CD8-positive, alpha-beta memory T cell (primary cell): ENCODE results near the gene YTHDF1. TPM values are rescaled to one million over a fixed set of nuclear protein-coding genes. Genes with fewer than 3 reads are reported as not detected.
"Not testable (repeated sequence)": the region's sequence is repeated elsewhere in the genome, so short reads cannot be mapped to it uniquely, and the experiment has no call there.

Source experiments
- CTCF ChIA-PET: fragments of 350-600 bp; sonication (Branson Sonifier 250); formaldehyde crosslinking; loops from one replicate; lab custom pipeline; 2021; ENCODE audit warnings: antibody characterized with exemption; lab: Charles Lee
- POLR2A ChIA-PET: fragments of 350-600 bp; sonication (Branson Sonifier 250); formaldehyde crosslinking; loops from one replicate; lab custom pipeline; 2021; ENCODE audit warnings: antibody characterized with exemption; lab: Charles Lee
- DNase-seq, 5 donors: peaks; one replicate each; pipeline versions ENCODE4 v3.0.0 to v3.0.0-alpha.2; 2020 to 2022; ENCODE audit warnings: mixed read lengths in 1 of 5
- H3K27ac ChIP-seq: one replicate; pipeline ENCODE4 v1.7.0; 2013; ENCODE audit warnings: low read depth, mild to moderate bottlenecking, low read length, moderate library complexity
- H3K27me3 ChIP-seq: 2 replicates; pipeline ENCODE4 v1.7.0; 2013; ENCODE audit warnings: low read length, mild to moderate bottlenecking; ENCODE audit not compliant: insufficient read depth, poor library complexity, severe bottlenecking
- H3K36me3 ChIP-seq: 2 replicates; pipeline ENCODE4 v1.7.0; 2013; ENCODE audit warnings: mild to moderate bottlenecking, low read length, moderate library complexity; ENCODE audit not compliant: insufficient read depth
- H3K4me1 ChIP-seq: 2 replicates; pipeline ENCODE4 v1.7.0; 2013; ENCODE audit warnings: mild to moderate bottlenecking, low read length, moderate library complexity; ENCODE audit not compliant: insufficient read depth
- H3K4me3 ChIP-seq: 2 replicates; pipeline ENCODE4 v1.7.0; 2013; ENCODE audit warnings: mild to moderate bottlenecking, low read length
- H3K9me3 ChIP-seq: 2 replicates; pipeline ENCODE4 v1.7.0; 2013; ENCODE audit warnings: mild to moderate bottlenecking, low read length
- H3K27ac Mint-ChIP-seq, 8 donors: one replicate each; pipeline ENCODE4 v1.8.0; 2020 to 2021; ENCODE audit warnings: mixed read lengths in 8 of 8, mild to moderate bottlenecking in 6 of 8, inconsistent platforms in 3 of 8, moderate library complexity in 3 of 8
- H3K27me3 Mint-ChIP-seq, 2 donors: one replicate each; pipeline ENCODE4 v1.8.0; 2020 to 2021; ENCODE audit warnings: mixed read lengths in 2 of 2, mild to moderate bottlenecking in 1 of 2, moderate library complexity in 1 of 2
- H3K36me3 Mint-ChIP-seq, 3 donors: one replicate each; pipeline ENCODE4 v1.8.0; 2020 to 2021; ENCODE audit warnings: mixed read lengths in 3 of 3, inconsistent platforms in 1 of 3, mild to moderate bottlenecking in 1 of 3
- H3K4me1 Mint-ChIP-seq, 3 donors: one replicate each; pipeline ENCODE4 v1.8.0; 2020 to 2021; ENCODE audit warnings: mixed read lengths in 3 of 3, inconsistent platforms in 1 of 3, mild to moderate bottlenecking in 1 of 3
- H3K4me3 Mint-ChIP-seq, 7 donors: one replicate each; pipeline ENCODE4 v1.8.0; 2020 to 2021; ENCODE audit warnings: mixed read lengths in 7 of 7, mild to moderate bottlenecking in 6 of 7, moderate library complexity in 4 of 7, inconsistent platforms in 2 of 7
- H3K9me3 Mint-ChIP-seq, 5 donors: one replicate each; pipeline ENCODE4 v1.8.0; 2020 to 2022; ENCODE audit warnings: mixed read lengths in 5 of 5, mild to moderate bottlenecking in 3 of 5, moderate library complexity in 2 of 5, inconsistent platforms in 1 of 5
- polyA plus RNA-seq: library from polyadenylated mRNA; unstranded; fragments of 300-500 nt; fragmentation: Illumina TruSeq; gene quantifications from one replicate; pipeline ENCODE4 v1.2.3, GENCODE V29; 2021
- total RNA-seq, 2 experiments: library from RNA; stranded (reverse); gene quantifications; one replicate each; pipeline ENCODE4 v1.2.3, GENCODE V29; 2021

YTHDF1 gene
- total and polyA plus RNA-seq, 3 experiments from 2014 or later: 43.1 to 47.5 (median 47.0) TPM

- Mint-ChIP-seq H3K4me3 (no peak overlapping the region), H3K4me1 (no peaks in the 10 kb centered on the region), H3K36me3 (no peaks in the 10 kb centered on the region), H3K27ac (no peak overlapping the region), H3K9me3 (no peaks in the 10 kb centered on the region), H3K27me3 (peaks cover 8 to 15% of the 10 kb centered on the region in 2 donors)
- Histone ChIP-seq H3K9me3 (no peaks in the 10 kb centered on the region), H3K27ac (no peak overlapping the region), H3K36me3 (no peaks in the 10 kb centered on the region), H3K27me3 (no peaks in the 10 kb centered on the region), H3K4me3 (no peak overlapping the region), H3K4me1 (no peaks in the 10 kb centered on the region)
- DNase-seq: no peak
- CTCF ChIA-PET: no interaction called here
- POLR2A ChIA-PET: no interaction called here
These were observed 55.2 kb downstream of the YTHDF1 start for GRCh38 chr20:63160641-63161175.

- Histone ChIP-seq H3K4me3 (no peak overlapping the region), H3K4me1 (no peaks in the 10 kb centered on the region), H3K36me3 (no peaks in the 10 kb centered on the region), H3K27me3 (no peaks in the 10 kb centered on the region), H3K27ac (no peak overlapping the region), H3K9me3 (no peaks in the 10 kb centered on the region)
- Mint-ChIP-seq H3K27ac (no peak overlapping the region), H3K36me3 (no peaks in the 10 kb centered on the region), H3K4me1 (no peaks in the 10 kb centered on the region), H3K9me3 (no peaks in the 10 kb centered on the region), H3K27me3 (peaks cover 8 to 19% of the 10 kb centered on the region in 2 donors), H3K4me3 (no peak overlapping the region)
- DNase-seq: no peak
- POLR2A ChIA-PET: no interaction called here
- CTCF ChIA-PET: no interaction called here
These were observed 55.9 kb downstream of the YTHDF1 start for GRCh38 chr20:63159826-63160640.

GRCh38 chr20:63159251-63159650 is 56.7 kb downstream of the YTHDF1 start:
- H3K27me3 ChIP-seq, POLR2A ChIA-PET, H3K4me1 ChIP-seq, CTCF ChIA-PET, H3K4me3 Mint-ChIP-seq, H3K36me3 Mint-ChIP-seq, DNase-seq, H3K4me1 Mint-ChIP-seq, H3K4me3 ChIP-seq, H3K9me3 Mint-ChIP-seq, H3K27ac ChIP-seq, H3K36me3 ChIP-seq, H3K27ac Mint-ChIP-seq, H3K9me3 ChIP-seq: not testable (repeated sequence)
- H3K27me3 Mint-ChIP-seq: peaks cover 8 to 23% of the 10 kb centered on the region in 2 donors

GRCh38 chr20:63158845-63159244 is 57.1 kb downstream of the YTHDF1 start:
- no peak overlapping the region for H3K4me3 ChIP-seq
- Mint-ChIP-seq H3K4me3 (no peak overlapping the region), H3K9me3 (no peaks in the 10 kb centered on the region), H3K4me1 (no peaks in the 10 kb centered on the region), H3K27ac (no peak overlapping the region), H3K27me3 (peaks cover 11 to 27% of the 10 kb centered on the region in 2 donors), H3K36me3 (no peaks in the 10 kb centered on the region)
- no peaks in the 10 kb centered on the region for H3K36me3 ChIP-seq
- no peaks in the 10 kb centered on the region for H3K27me3 ChIP-seq
- H3K4me1 ChIP-seq: no peaks in the 10 kb centered on the region
- CTCF ChIA-PET: no interaction called here
- POLR2A ChIA-PET: no interaction called here
- H3K9me3 ChIP-seq: no peaks in the 10 kb centered on the region
- H3K27ac ChIP-seq: no peak overlapping the region
- DNase-seq: peak in 1 of 5 donors; percentile 9

GRCh38 chr20:63158352-63158751 is 57.6 kb downstream of the YTHDF1 start:
- ChIA-PET POLR2A (no interaction called here), CTCF (no interaction called here)
- Mint-ChIP-seq H3K27ac (no peak overlapping the region), H3K4me1 (no peaks in the 10 kb centered on the region), H3K27me3 (peaks cover 16 to 28% of the 10 kb centered on the region in 2 donors), H3K9me3 (no peaks in the 10 kb centered on the region), H3K4me3 (no peak overlapping the region), H3K36me3 (no peaks in the 10 kb centered on the region)
- H3K27ac ChIP-seq: no peak overlapping the region
- no peaks in the 10 kb centered on the region for H3K4me1 ChIP-seq
- H3K9me3 ChIP-seq: no peaks in the 10 kb centered on the region
- H3K36me3 ChIP-seq: no peaks in the 10 kb centered on the region
- H3K4me3 ChIP-seq: no peak overlapping the region
- no peak for DNase-seq
- no peaks in the 10 kb centered on the region for H3K27me3 ChIP-seq

- CTCF ChIA-PET, H3K4me3 ChIP-seq, H3K27me3 ChIP-seq, H3K9me3 Mint-ChIP-seq, H3K4me1 ChIP-seq, H3K36me3 Mint-ChIP-seq, POLR2A ChIA-PET, H3K27ac Mint-ChIP-seq, H3K4me1 Mint-ChIP-seq, H3K36me3 ChIP-seq, H3K9me3 ChIP-seq, H3K4me3 Mint-ChIP-seq, DNase-seq, H3K27ac ChIP-seq: not testable (repeated sequence)
- H3K27me3 Mint-ChIP-seq: peaks cover 13 to 30% of the 10 kb centered on the region in 2 donors
These were observed 58.5 kb downstream of the YTHDF1 start for GRCh38 chr20:63157431-63157830.

- ChIA-PET POLR2A (no interaction called here), CTCF (no interaction called here)
- no peaks in the 10 kb centered on the region for H3K9me3 ChIP-seq
- DNase-seq: peak in 1 of 5 donors; percentile 17
- H3K36me3 ChIP-seq: no peaks in the 10 kb centered on the region
- H3K4me1 Mint-ChIP-seq: no peaks in the 10 kb centered on the region
- H3K4me3 ChIP-seq: no peak overlapping the region
- H3K36me3 Mint-ChIP-seq: no peaks in the 10 kb centered on the region
- no peaks in the 10 kb centered on the region for H3K27me3 ChIP-seq
- peaks cover 11 to 28% of the 10 kb centered on the region in 2 donors for H3K27me3 Mint-ChIP-seq
- no peaks in the 10 kb centered on the region for H3K4me1 ChIP-seq
- no peak overlapping the region for H3K27ac ChIP-seq
- no peaks in the 10 kb centered on the region for H3K9me3 Mint-ChIP-seq
- no peak overlapping the region for H3K27ac Mint-ChIP-seq
- no peak overlapping the region for H3K4me3 Mint-ChIP-seq
These were observed 59.7 kb downstream of the YTHDF1 start for GRCh38 chr20:63156221-63156671.

GRCh38 chr20:63155266-63156165 is 60.4 kb downstream of the YTHDF1 start:
- CTCF ChIA-PET: no interaction called here
- no peaks in the 10 kb centered on the region for H3K36me3 Mint-ChIP-seq
- peaks cover 11 to 26% of the 10 kb centered on the region in 2 donors for H3K27me3 Mint-ChIP-seq

More at GRCh38 chr20:63155266-63156165, 60.4 kb downstream of the YTHDF1 start:
- H3K36me3 ChIP-seq: no peaks in the 10 kb centered on the region
- H3K9me3 ChIP-seq: no peaks in the 10 kb centered on the region
- H3K27ac Mint-ChIP-seq: no peak overlapping the region
- DNase-seq: peak in 1 of 5 donors; percentile 33
- H3K4me3 ChIP-seq: no peak overlapping the region
- no peaks in the 10 kb centered on the region for H3K9me3 Mint-ChIP-seq
- H3K4me1 ChIP-seq: no peaks in the 10 kb centered on the region
- H3K27ac ChIP-seq: no peak overlapping the region
- H3K27me3 ChIP-seq: no peaks in the 10 kb centered on the region
- H3K4me3 Mint-ChIP-seq: no peak overlapping the region
- no peaks in the 10 kb centered on the region for H3K4me1 Mint-ChIP-seq
- POLR2A ChIA-PET: no interaction called here
